IMR-90 (cell line): ENCODE data around the gene PPFIBP2.

Experiments
- BHLHE40 ChIP-seq: fragments of 150-350 bp; IDR thresholded peaks from 2 replicates; pipeline ENCODE4 v1.6.1; 2016; ENCODE audit warnings: mild to moderate bottlenecking, low read depth, low read length
- CEBPB ChIP-seq: IDR thresholded peaks from 2 replicates; pipeline ENCODE4 v1.6.1; 2012; ENCODE audit warnings: low read depth, low read length, improper control_type of control experiment
- FOS ChIP-seq: fragments of 150-350 bp; IDR thresholded peaks from 2 replicates; pipeline ENCODE4 v1.6.1; 2016; ENCODE audit warnings: low read depth, low read length
- MAFK ChIP-seq: IDR thresholded peaks from 2 replicates; pipeline ENCODE4 v1.6.1; 2012; ENCODE audit warnings: low read depth, low read length, improper control_type of control experiment
- MXI1 ChIP-seq: IDR thresholded peaks from 2 replicates; pipeline ENCODE4 v1.6.1; 2012; ENCODE audit warnings: low read depth, mild to moderate bottlenecking, low read length, moderate library complexity, borderline replicate concordance
- NFE2L2 ChIP-seq: fragments of 150-350 bp; IDR thresholded peaks from 2 replicates; pipeline ENCODE4 v1.6.1; 2016; ENCODE audit warnings: low read depth, mild to moderate bottlenecking, low read length
- POLR2A ChIP-seq: IDR thresholded peaks from 2 replicates; pipeline ENCODE4 v1.6.1; 2012; ENCODE audit warnings: mild to moderate bottlenecking, low read depth, low read length
- RAD21 ChIP-seq: IDR thresholded peaks from 2 replicates; pipeline ENCODE4 v1.6.1; 2012; ENCODE audit warnings: low read length, improper control_type of control experiment
- RCOR1 ChIP-seq: IDR thresholded peaks from 2 replicates; pipeline ENCODE4 v1.6.1; 2012; ENCODE audit warnings: mild to moderate bottlenecking, low read length, improper control_type of control experiment; ENCODE audit not compliant: insufficient replicate concordance
- RFX5 ChIP-seq: IDR thresholded peaks from 2 replicates; pipeline ENCODE4 v1.8.0; 2012; ENCODE audit warnings: low read depth, mild to moderate bottlenecking, low read length, moderate library complexity
- SMC3 ChIP-seq: fragments of 150-350 bp; IDR thresholded peaks from 2 replicates; pipeline ENCODE4 v1.6.1; 2016; ENCODE audit warnings: low read depth, mild to moderate bottlenecking, antibody characterized with exemption, low read length, moderate library complexity
- TF ChIP-seq, protein P1 (sequence below): conservative IDR thresholded peaks from 2 replicates; pipeline ENCODE4 v1.5.1; 2012; ENCODE audit warnings: mild to moderate bottlenecking, low read depth, low read length, improper control_type of control experiment
- TF ChIP-seq, protein P2 (sequence below): fragments of 150-350 bp; IDR thresholded peaks from 2 replicates; pipeline ENCODE4 v1.6.1; 2017; ENCODE audit warnings: mild to moderate bottlenecking, antibody characterized with exemption, low read length, low read depth

DNA sequence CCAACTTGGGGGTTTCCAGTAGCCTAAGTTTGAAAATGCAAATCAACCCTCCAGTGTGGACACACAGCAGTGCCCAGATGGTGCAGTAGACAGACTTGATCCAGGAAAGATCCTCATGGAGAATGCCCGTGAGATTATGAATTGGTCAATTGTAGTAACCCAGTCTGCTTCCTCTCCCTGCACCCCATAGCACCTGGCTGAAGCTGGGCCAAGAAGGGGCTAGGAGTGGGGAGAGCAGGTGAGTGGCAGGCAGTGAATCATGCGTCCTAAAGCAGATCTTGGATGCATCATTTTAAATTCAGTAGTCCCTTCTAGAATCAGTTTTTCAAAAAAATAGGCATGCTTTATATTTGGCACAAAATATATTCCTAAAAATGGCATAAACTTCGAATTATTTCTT lies 107.3 kb downstream of the PPFIBP2 start:
- no peak for TF ChIP-seq FOS
- TF ChIP-seq, protein P1, sequence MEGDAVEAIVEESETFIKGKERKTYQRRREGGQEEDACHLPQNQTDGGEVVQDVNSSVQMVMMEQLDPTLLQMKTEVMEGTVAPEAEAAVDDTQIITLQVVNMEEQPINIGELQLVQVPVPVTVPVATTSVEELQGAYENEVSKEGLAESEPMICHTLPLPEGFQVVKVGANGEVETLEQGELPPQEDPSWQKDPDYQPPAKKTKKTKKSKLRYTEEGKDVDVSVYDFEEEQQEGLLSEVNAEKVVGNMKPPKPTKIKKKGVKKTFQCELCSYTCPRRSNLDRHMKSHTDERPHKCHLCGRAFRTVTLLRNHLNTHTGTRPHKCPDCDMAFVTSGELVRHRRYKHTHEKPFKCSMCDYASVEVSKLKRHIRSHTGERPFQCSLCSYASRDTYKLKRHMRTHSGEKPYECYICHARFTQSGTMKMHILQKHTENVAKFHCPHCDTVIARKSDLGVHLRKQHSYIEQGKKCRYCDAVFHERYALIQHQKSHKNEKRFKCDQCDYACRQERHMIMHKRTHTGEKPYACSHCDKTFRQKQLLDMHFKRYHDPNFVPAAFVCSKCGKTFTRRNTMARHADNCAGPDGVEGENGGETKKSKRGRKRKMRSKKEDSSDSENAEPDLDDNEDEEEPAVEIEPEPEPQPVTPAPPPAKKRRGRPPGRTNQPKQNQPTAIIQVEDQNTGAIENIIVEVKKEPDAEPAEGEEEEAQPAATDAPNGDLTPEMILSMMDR: no peak
- no peak for TF ChIP-seq RAD21
- no peak for TF ChIP-seq MXI1
- TF ChIP-seq, protein P2, sequence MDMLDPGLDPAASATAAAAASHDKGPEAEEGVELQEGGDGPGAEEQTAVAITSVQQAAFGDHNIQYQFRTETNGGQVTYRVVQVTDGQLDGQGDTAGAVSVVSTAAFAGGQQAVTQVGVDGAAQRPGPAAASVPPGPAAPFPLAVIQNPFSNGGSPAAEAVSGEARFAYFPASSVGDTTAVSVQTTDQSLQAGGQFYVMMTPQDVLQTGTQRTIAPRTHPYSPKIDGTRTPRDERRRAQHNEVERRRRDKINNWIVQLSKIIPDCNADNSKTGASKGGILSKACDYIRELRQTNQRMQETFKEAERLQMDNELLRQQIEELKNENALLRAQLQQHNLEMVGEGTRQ: no peak
- no peak for TF ChIP-seq POLR2A
- TF ChIP-seq BHLHE40: no peak
- TF ChIP-seq RCOR1: no peak
- TF ChIP-seq NFE2L2: no peak
- TF ChIP-seq MAFK: no peak
- no peak for TF ChIP-seq SMC3
- TF ChIP-seq RFX5: no peak
- TF ChIP-seq CEBPB: no peak
